Transverse colon (tissue), 4 donors: ENCODE data around the gene GALNT1.

Experiments
- POLR2AphosphoS5 ChIP-seq, 3 donors: sonication (generic); formaldehyde crosslinking; IDR thresholded peaks; one replicate each; pipeline ENCODE4 v1.6.1; 2016; ENCODE audit warnings: antibody characterized with exemption in 3 of 3
- TF ChIP-seq, protein P1 (sequence below), 5 experiments: fragments of 200-600 bp in 3 of 5; fragments of 450-650 bp in 2 of 5; sonication (generic) in 3 of 5; IDR thresholded peaks; 1 replicate in 2 of 5; 2 replicates in 3 of 5; pipeline ENCODE4 v1.5.1; 2016 to 2017; ENCODE audit warnings: antibody characterized with exemption in 5 of 5, inconsistent platforms in 3 of 5, mild to moderate bottlenecking in 2 of 5, moderate library complexity in 1 of 5

DNA sequence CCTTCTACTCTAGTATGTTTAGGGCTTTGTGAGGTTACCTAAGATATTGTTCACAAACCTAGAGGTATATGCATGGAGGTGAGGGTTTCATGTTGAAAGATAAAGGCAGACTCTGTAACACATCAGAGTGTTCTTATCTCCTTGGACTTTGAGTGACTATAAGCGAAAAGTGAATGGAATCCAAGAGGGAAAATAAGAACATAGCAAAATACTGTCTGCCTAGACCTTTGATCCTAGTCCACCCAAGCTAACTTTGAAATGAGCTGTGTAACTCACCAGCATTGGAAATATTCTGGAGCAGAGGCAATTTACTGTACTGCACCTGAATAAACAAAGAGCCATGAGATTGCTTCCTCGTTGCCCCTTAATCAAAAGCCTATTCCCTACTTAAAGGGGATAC, 28.2 kb upstream of the GALNT1 start:
- TF ChIP-seq POLR2AphosphoS5 (IDR thresholded peaks at IDR 0.05), result no peak
- TF ChIP-seq, protein P1, sequence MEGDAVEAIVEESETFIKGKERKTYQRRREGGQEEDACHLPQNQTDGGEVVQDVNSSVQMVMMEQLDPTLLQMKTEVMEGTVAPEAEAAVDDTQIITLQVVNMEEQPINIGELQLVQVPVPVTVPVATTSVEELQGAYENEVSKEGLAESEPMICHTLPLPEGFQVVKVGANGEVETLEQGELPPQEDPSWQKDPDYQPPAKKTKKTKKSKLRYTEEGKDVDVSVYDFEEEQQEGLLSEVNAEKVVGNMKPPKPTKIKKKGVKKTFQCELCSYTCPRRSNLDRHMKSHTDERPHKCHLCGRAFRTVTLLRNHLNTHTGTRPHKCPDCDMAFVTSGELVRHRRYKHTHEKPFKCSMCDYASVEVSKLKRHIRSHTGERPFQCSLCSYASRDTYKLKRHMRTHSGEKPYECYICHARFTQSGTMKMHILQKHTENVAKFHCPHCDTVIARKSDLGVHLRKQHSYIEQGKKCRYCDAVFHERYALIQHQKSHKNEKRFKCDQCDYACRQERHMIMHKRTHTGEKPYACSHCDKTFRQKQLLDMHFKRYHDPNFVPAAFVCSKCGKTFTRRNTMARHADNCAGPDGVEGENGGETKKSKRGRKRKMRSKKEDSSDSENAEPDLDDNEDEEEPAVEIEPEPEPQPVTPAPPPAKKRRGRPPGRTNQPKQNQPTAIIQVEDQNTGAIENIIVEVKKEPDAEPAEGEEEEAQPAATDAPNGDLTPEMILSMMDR (IDR thresholded peaks at IDR 0.05), result peak in 1 of 5 experiments; percentile 18
